B cell (primary cell): ENCODE measurements around the gene ERG. TPM values are rescaled to one million over a fixed set of nuclear protein-coding genes. Genes with fewer than 3 reads are reported as not detected.

Experiments used
- ATAC-seq: fragments of 200-7000 bp; cut with Tn5 transposase; one replicate; pipeline ENCODE4 v1.10.0; 2021; ENCODE audit warnings: low read depth, mild to moderate bottlenecking, moderate number of reproducible peaks, moderate library complexity
- CTCF ChIA-PET: fragments of 350-600 bp; sonication (Branson Sonifier 250); formaldehyde crosslinking; loops from one replicate; lab custom pipeline; 2021; ENCODE audit warnings: antibody characterized with exemption, inconsistent platforms; lab: Charles Lee
- POLR2A ChIA-PET: fragments of 350-600 bp; sonication (Branson Sonifier 250); formaldehyde crosslinking; loops from one replicate; lab custom pipeline; 2021; ENCODE audit warnings: antibody characterized with exemption; lab: Charles Lee
- DNase-seq: peaks from one replicate; pipeline ENCODE4 v3.0.0; 2013
- H2AFZ ChIP-seq: 2 replicates; pipeline ENCODE4 v1.6.1; 2012; ENCODE audit warnings: mild to moderate bottlenecking, low read depth, low read length; ENCODE audit not compliant: insufficient read depth, poor library complexity, severe bottlenecking
- H3K27ac ChIP-seq, 2 donors: 1 replicate in 1 of 2; 2 replicates in 1 of 2; pipeline ENCODE4 v1.5.1; 2012 to 2013; ENCODE audit warnings: low read length in 2 of 2, mild to moderate bottlenecking in 2 of 2, moderate library complexity in 1 of 2
- H3K27me3 ChIP-seq, 4 experiments: fragments of 200-600 bp in 1 of 4; sonication (generic) in 1 of 4; replicated peaks in 1 of 4; 1 replicate in 2 of 4; 2 replicates in 2 of 4; pipeline versions ENCODE4 v1.6.1 to v1.7.0; 2013 to 2016; ENCODE audit warnings: low read length in 3 of 4, mild to moderate bottlenecking in 2 of 4, mixed read lengths in 1 of 4, moderate library complexity in 1 of 4; ENCODE audit not compliant: insufficient read depth in 4 of 4, control insufficient read depth in 3 of 4; ENCODE audit errors: control extremely low read depth in 1 of 4
- H3K36me3 ChIP-seq, 2 experiments: replicated peaks in 1 of 2; 1 replicate in 1 of 2; 2 replicates in 1 of 2; pipeline versions ENCODE4 v1.6.1 to v1.7.1; 2013; ENCODE audit warnings: low read length in 1 of 2; ENCODE audit not compliant: insufficient read depth in 2 of 2, control insufficient read depth in 1 of 2; ENCODE audit errors: control extremely low read depth in 1 of 2, extremely low read depth in 1 of 2
- H3K4me1 ChIP-seq, 2 donors: fragments of 200-600 bp in 1 of 2; sonication (generic) in 1 of 2; 1 replicate in 1 of 2; 2 replicates in 1 of 2; pipeline versions ENCODE4 v1.5.1 to v1.6.1; 2013 to 2017; ENCODE audit warnings: low read length in 2 of 2; ENCODE audit not compliant: control insufficient read depth in 2 of 2, insufficient read depth in 2 of 2
- H3K4me2 ChIP-seq: replicated peaks from 2 replicates; pipeline ENCODE3; 2012; ENCODE audit warnings: mild to moderate bottlenecking, low read depth, low read length; ENCODE audit not compliant: poor library complexity, severe bottlenecking
- H3K4me3 ChIP-seq, 5 experiments: fragments of 200-600 bp in 1 of 5; sonication (generic) in 1 of 5; 1 replicate in 3 of 5; 2 replicates in 2 of 5; pipeline versions ENCODE4 v1.5.1 to v1.7.0; 2011 to 2016; ENCODE audit warnings: low read length in 4 of 5, mild to moderate bottlenecking in 4 of 5, low read depth in 2 of 5, control low read depth in 1 of 5, moderate library complexity in 1 of 5; ENCODE audit not compliant: insufficient read depth in 1 of 5; ENCODE audit errors: control extremely low read depth in 1 of 5, extremely low read depth in 1 of 5
- H3K79me2 ChIP-seq: fragments of 200-600 bp; sonication (generic); one replicate; pipeline ENCODE4 v1.6.0; 2016; ENCODE audit warnings: low read length; ENCODE audit not compliant: control insufficient read depth, insufficient read depth
- H3K9ac ChIP-seq: fragments of 200-600 bp; sonication (generic); 2 replicates; pipeline ENCODE4 v1.6.1; 2017; ENCODE audit warnings: mild to moderate bottlenecking, low read length, moderate library complexity
- H3K9me3 ChIP-seq, 3 donors: one replicate each; pipeline versions ENCODE4 v1.6.1 to v1.7.1; 2013; ENCODE audit warnings: low read length in 2 of 3; ENCODE audit not compliant: control insufficient read depth in 2 of 3, insufficient read depth in 1 of 3; ENCODE audit errors: control extremely low read depth in 1 of 3
- H4K20me1 ChIP-seq: 2 replicates; pipeline ENCODE4 v1.6.0; 2012; ENCODE audit warnings: mild to moderate bottlenecking, low read length; ENCODE audit not compliant: insufficient read depth, control insufficient read depth, poor library complexity, severe bottlenecking
- H3K27ac Mint-ChIP-seq: one replicate; pipeline ENCODE4 v1.8.0; 2021; ENCODE audit warnings: mixed read lengths
- H3K27me3 Mint-ChIP-seq: one replicate; pipeline ENCODE4 v1.8.0; 2021; ENCODE audit warnings: mixed read lengths
- H3K4me1 Mint-ChIP-seq: one replicate; pipeline ENCODE4 v1.8.0; 2021; ENCODE audit warnings: mixed read lengths
- H3K4me3 Mint-ChIP-seq: one replicate; pipeline ENCODE4 v1.8.0; 2021; ENCODE audit warnings: mixed read lengths
- H3K9me3 Mint-ChIP-seq: one replicate; pipeline ENCODE4 v1.8.0; 2022; ENCODE audit warnings: mixed read lengths; ENCODE audit not compliant: insufficient read depth
- CTCF ChIP-seq: fragments of 200-600 bp; IDR thresholded peaks from one replicate; pipeline ENCODE4 v1.8.0; 2022; ENCODE audit warnings: antibody characterized with exemption, mild to moderate bottlenecking
- EZH2 ChIP-seq: IDR thresholded peaks from 2 replicates; pipeline ENCODE4 v1.6.1; 2012; ENCODE audit warnings: borderline replicate concordance, low read depth, mild to moderate bottlenecking, moderate library complexity, low read length; ENCODE audit not compliant: insufficient read depth, poor library complexity, severe bottlenecking
- WGBS: methylation state at CpG from one replicate; pipeline ENCODE4 v1.1.5; 2013; ENCODE audit warnings: missing lambda C conversion rate; ENCODE audit not compliant: insufficient coverage; 5-methylcytosine and 5-hydroxymethylcytosine counted together
- intact Hi-C: fragments of 100-400 bp; cut with micrococcal nuclease; formaldehyde crosslinking; loops from one replicate; pipeline ENCODE4 v1.10.0; 2022
- polyA plus RNA-seq: library from polyadenylated mRNA; depleted of rRNA; stranded (reverse); fragments of >200 nt; gene quantifications from 2 replicates; pipeline ENCODE4 v1.2.3, GENCODE V29; 2012
- total RNA-seq, 2 donors: library from RNA; stranded (reverse); fragments of 120-200 nt in 1 of 2; gene quantifications; 1 replicate in 1 of 2; 2 replicates in 1 of 2; pipeline versions ENCODE4 v1.2.3 to v1.2.4, GENCODE V29; 2013 to 2022

ERG gene
- total and polyA plus RNA-seq, 2 donors (not counting 1 experiment from before 2014, with no cell fraction given), result 0.17 TPM; not detected in 1

DNA sequence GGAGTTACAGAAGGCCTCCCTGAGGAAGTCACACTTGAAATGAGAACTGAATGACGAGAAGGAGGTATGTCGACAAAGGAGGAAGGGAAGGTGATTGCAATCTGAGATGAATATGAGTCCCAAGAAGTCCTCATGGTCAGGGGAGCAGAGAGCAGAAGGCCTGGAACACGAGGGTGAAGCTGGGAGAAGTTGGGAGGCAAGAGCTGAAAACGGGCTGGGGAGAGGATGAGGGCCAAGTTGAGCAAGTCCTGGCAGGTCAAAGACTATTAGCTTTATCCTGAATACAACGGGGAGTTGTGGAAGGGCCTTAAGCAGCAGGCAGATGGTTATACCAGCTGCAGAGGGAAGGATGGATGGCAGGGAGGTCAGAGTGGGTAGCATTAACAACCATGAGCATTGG, 152.0 kb downstream of the ERG start:
- no peaks in the 10 kb centered on the region for H4K20me1 ChIP-seq
- no peaks in the 10 kb centered on the region for H3K27me3 ChIP-seq
- WGBS, result 87% methylated on average over 5 of the region's 5 CpGs
- H2AFZ ChIP-seq, result no peak overlapping the region
- ChIA-PET CTCF (no interaction called here), POLR2A (no interaction called here)
- H3K4me3 Mint-ChIP-seq, result no peak overlapping the region
- H3K36me3 ChIP-seq, result no peaks in the 10 kb centered on the region
- intact Hi-C loops, result no loop called here
- H3K4me1 ChIP-seq, result no peaks in the 10 kb centered on the region
- no peaks in the 10 kb centered on the region for H3K27me3 Mint-ChIP-seq
- TF ChIP-seq CTCF, result no peak
- TF ChIP-seq EZH2, result no peak
- H3K9me3 Mint-ChIP-seq, result no peaks in the 10 kb centered on the region
- no peaks in the 10 kb centered on the region for H3K4me1 Mint-ChIP-seq
- H3K9ac ChIP-seq, result no peak overlapping the region
- no peak overlapping the region for H3K4me3 ChIP-seq
- H3K4me2 ChIP-seq, result no peak overlapping the region
- H3K79me2 ChIP-seq, result no peaks in the 10 kb centered on the region
- peaks cover 0 to 5% (median 0%) of the 10 kb centered on the region in 3 donors for H3K9me3 ChIP-seq
- no peak for ATAC-seq
- H3K27ac Mint-ChIP-seq, result no peak overlapping the region
- H3K27ac ChIP-seq, result no peak overlapping the region
- DNase-seq, result no peak

- DNase-seq, result no peak
- Mint-ChIP-seq H3K4me3 (no peak overlapping the region), H3K9me3 (no peaks in the 10 kb centered on the region), H3K4me1 (no peaks in the 10 kb centered on the region), H3K27me3 (no peaks in the 10 kb centered on the region), H3K27ac (no peak overlapping the region)
- Histone ChIP-seq H3K79me2 (no peaks in the 10 kb centered on the region), H3K4me3 (no peak overlapping the region), H3K27me3 (no peaks in the 10 kb centered on the region), H4K20me1 (no peaks in the 10 kb centered on the region), H3K9me3 (peaks cover 0 to 5% (median 0%) of the 10 kb centered on the region in 3 donors), H3K36me3 (no peaks in the 10 kb centered on the region), H3K4me1 (no peaks in the 10 kb centered on the region), H3K4me2 (no peak overlapping the region), H3K9ac (no peak overlapping the region), H3K27ac (no peak overlapping the region), H2AFZ (no peak overlapping the region)
- intact Hi-C loops, result no loop called here
- ATAC-seq, result no peak
- ChIA-PET CTCF (no interaction called here), POLR2A (no interaction called here)
- no peak for TF ChIP-seq CTCF
- 83% methylated on average over 6 of the region's 6 CpGs for WGBS
These were observed 154.6 kb downstream of the ERG start for GRCh38 chr21:38343691-38344090.
